ENCODE measurements around the gene ONECUT2.
A peak's percentile ranks its signal among the peaks of the same experiment; 100 is the strongest.
"Not testable (repeated sequence)": the region's sequence is repeated elsewhere in the genome, so short reads cannot be mapped to it uniquely, and the experiment has no call there.

Gene ONECUT2

DNA sequence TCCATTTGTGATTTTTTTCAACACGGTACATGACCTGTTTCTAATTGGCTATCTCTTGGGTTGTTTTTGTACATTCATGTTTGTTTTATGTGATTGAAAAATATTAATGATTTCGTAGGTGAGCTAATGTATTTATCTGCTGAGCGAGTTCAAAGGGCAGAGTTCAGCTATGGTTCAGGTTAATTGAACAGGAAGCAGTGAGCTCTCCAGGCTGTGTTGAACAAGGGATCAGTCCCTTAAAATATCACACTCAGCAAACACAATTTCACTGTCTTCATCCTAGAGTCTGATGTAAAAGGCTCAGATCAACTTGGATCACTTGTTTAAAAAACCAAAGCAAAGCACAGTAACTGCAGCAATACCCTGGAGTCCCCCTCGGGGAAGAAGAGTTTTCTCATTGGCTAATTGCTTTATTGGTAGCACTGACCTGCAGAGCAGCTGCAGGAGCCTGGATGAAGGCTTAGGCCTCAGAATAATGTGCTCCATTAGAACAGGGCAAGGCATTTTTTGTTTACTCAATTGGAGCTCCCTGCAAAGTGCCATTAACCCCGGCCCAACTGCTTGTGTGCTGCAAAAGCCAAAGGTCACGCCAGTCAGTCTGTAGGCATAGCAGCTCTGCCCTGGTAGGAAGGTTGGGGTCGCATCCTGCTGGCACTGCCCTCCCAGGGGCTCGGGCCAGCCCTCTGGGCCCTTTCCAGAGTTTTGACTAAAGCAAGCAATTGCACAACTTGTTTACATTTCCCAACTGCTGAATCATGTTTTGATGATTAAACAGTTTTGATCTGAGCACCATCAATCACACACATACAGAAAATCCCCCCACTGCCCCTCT is 10.5 kb downstream of the ONECUT2 start:
- DNase-seq (ENCODE audit: low read depth in 2 of 2) = no peak

- no peak for DNase-seq (ENCODE audit: low read depth in 2 of 2)
Measured at GRCh38 chr18:57446322-57446721, 11.1 kb downstream of the ONECUT2 start.

DNA sequence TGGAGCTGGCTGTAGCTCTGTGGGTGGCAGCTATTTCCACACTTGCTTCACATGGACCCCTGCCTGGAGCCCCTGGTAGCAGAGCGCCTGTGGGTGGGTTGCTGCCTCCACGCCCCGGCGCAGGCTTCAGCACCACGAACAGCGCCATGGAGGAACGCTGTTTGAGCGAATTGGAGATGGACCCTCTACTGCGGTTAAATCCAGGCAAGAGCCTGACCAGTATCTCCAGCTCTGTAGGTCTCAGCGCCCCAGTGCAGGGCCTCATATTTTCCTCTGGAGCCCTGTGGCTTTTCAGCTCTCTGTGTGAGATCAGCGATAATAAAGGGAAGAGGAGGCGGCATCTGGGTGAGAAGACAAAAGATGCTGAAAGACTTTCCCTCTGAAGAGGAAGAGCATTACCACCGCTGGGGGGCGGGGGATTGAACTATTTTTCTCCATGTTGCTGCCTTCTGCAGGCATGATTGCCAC is 12.0 kb downstream of the ONECUT2 start:
- DNase-seq (ENCODE audit: low read depth in 2 of 2) = peak in 1 of 2 experiments; percentile 2

- DNase-seq (ENCODE audit: low read depth in 2 of 2) = no peak
Measured at GRCh38 chr18:57455576-57456129, 20.5 kb downstream of the ONECUT2 start.

DNA sequence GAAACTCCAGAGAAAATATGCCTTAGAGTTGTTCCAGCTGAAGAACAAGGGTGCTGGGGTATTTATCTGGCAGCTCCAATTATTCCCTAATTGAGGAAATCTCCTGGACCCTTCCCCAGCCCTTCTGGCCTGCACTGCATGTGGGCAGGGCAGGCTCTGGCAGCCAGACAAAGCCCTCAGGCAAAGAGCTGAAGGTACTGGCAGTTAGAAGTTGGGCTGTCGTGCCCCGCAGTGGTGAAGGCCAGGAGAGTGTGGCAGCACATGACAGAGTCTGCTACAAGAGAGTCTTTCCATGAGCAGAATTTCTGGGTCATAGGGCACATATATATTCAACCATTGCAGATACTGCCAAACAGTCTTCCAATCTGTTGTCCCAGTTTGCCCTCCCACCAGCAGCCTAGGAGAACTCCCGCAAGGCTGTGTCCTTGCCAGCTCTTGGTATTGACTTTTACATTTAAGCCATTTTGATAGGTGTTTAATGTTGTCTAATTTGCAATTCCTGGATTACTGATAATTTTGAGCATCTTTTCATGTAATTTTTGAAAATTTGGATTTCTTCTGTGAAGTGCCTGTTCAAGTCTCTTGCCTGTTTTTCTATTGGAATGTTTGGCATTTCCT is 26.6 kb downstream of the ONECUT2 start:
- no peak for DNase-seq (ENCODE audit: low read depth in 2 of 2)

DNA sequence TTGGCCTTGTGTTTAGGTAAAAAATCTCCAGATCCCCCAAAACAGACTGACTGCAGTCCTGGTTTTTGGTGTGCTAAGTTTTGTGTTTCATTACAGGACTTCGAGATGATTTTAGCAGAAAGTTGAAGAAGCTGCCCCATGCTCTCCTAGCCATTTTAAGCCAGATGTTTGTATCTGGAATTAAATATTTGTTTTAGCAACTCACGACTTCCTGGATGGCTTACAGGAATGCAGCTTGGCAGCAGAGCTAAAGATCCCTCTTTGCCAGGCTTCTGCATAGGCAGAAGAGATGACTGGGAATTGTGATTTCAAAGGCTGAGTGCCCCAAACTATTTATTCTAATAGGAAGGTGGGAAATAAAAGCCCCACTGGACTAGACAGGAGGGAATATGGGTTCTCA is 31.1 kb downstream of the ONECUT2 start:
- no peak for DNase-seq (ENCODE audit: low read depth in 2 of 2)

DNA sequence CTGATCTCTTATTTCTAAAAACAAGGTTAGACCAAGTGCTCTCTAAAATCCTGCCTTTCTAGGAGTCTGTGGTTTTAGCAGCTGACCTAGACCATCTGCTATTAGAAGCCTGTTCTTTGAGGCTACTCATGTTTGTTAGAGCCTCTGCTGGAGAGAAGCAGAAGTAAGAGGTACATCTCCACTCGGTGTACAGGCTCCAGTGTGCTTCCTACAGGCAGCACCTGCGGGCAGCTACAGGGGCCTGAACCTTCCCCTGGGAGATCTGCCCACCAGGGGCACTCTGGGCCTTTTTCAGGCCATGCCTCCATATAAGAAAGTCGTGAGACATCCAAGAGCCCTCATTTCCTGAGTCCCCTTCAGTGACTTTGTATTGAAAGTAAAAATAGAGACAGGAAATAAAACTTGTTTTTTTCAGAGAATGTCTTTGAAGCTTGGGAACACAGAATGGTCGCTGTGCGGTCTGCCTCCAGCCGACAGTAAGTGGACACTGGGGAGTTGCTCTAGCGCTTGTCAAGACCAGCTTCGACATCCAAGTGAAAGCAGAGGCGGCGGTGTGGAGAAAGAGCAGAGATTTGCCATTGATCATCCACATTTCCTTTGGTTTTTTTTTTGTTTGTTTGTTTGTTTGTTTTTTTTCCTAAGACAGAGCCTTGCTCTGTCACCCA is 31.7 kb downstream of the ONECUT2 start:
- DNase-seq (ENCODE audit: low read depth in 2 of 2) = no peak

- DNase-seq (ENCODE audit: low read depth in 2 of 2) = no peak
Measured at GRCh38 chr18:57469884-57470283, 34.7 kb downstream of the ONECUT2 start.

- DNase-seq (ENCODE audit: low read depth in 2 of 2) = no peak
Measured at GRCh38 chr18:57475408-57475807, 40.2 kb downstream of the ONECUT2 start.

DNA sequence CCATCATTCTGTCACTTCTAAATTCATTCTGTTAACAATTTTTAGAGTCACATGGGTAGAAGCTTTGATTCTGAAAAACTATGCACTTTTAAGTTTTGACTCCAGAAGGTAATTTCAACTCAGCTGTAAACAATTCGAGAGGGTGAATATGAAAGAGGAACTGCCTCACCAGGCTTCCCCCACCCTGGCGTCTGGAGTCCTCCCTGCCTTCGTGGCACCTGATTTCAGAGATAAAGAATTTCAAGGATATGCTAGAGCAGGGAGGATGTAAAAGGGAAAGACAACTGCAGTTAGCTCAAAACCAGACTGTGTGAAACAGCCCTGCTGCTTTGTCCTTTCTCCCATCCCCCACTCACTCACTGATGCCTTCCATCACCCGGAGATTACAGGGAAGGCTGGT is 40.7 kb downstream of the ONECUT2 start:
- no peak for DNase-seq (ENCODE audit: low read depth in 2 of 2)

GRCh38 chr18:57480733-57481132 is 45.6 kb downstream of the ONECUT2 start:
- DNase-seq (ENCODE audit: low read depth in 2 of 2) = no peak

DNA sequence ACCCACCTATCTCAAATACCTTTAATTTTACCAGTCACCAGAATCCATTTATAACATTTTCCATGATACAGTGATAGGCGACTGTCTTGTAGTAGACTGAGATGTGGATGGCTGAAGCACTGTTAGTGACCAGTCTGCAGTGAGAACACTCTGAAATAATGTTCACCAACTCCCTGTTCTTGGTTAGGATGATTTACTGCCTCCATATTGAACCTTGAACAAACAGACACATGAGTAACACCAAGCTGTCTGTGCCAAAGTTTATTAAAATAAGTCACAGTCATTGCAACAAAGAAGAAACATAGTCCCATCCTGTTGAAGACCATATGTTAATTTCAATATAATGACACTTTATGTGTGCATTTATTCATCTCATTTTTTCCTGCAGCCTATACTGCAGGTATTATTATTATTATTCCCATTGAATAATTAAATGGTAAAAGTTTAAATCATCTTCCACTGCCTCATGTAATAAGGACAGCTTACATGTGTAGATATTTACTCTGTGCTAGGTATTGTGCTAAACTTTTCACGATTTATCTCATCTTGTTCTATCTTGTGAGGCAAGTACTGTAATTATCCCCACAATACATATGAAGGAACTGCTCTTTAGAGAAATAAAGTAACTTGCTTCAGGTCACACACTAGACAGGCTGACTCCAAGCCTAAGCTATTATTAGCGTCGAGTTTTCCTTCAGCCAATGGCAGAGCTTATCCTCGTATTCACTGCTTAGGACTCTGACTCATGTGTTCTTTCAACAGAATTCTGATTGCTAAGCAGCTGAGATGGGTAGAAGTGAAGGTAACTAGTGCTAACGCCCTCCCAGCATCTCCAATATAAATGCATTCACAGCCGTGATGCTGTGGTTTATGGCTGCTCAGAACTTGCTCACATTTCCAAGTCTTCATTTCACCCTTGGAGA is 62.5 kb downstream of the ONECUT2 start:
- DNase-seq (ENCODE audit: low read depth in 2 of 2) = no peak

DNA sequence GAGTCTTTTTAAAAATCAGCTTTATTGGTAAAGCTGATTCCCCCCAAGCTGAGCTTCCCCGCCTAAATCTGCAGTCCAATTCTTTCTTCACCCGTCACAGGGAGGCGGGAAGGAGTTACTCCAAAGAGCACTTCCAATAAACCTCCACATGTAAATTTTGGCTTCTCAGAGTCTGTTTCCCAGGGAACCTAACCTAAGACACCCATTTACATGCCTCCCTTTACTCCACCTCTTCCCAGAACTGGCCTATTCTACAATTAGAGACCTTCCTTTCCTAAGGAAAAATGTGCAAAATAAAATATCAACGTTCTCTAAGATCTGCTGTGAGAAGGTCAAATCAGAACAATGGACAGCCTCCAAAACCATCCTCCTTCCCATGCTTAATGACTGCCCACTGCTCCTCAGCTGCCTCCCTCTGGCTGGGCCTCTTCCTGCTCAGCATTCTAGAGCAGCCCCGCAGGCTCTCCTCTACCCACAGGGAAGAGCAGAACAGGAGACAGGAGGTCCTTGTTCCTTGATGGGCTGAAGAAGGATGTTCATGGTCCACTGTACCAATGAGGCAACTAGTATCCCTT is 63.6 kb downstream of the ONECUT2 start:
- DNase-seq (ENCODE audit: low read depth in 2 of 2) = no peak

DNA sequence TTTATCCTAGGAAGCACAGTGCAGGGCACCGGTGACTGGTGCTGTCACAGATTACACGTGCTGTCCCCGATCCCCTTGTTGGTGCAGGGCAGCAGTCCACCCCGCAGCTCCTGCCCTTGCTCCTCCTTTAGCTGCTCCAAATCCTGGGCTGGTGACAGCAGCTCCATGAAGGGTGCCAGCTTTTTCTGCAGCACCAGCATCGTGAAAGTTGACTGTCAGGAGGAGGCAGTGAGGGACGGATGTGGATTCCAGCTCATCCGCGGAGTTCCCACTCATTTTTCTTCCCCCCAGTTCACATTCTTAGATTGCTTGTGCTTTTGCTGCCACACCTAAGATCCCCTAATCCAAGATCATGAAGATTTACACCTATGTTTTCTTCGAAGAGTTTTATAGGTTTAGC is 67.5 kb downstream of the ONECUT2 start:
- DNase-seq (ENCODE audit: low read depth in 2 of 2) = no peak

DNA sequence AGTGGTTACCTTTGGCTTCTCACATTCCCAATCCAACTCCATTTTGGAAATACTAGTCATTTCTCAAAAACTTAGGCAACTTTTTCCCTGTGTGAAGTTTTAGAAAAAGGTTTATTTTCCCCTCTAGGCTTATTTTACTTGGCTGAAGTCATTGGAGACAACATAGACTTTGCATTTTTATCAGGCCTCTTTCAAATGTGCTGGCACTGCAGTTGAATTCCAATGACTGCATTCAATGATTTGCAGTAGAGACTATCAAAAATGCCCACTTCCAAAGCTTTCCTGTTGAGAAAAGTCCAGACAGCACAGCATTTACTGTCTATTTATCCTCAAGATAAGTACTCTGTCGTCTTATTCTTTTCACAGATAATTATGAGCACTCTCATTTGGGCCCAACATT is 70.1 kb downstream of the ONECUT2 start:
- DNase-seq (ENCODE audit: low read depth in 2 of 2) = no peak

- DNase-seq (ENCODE audit: low read depth in 2 of 2) = no peak
Measured at GRCh38 chr18:57516056-57516455, 80.9 kb downstream of the ONECUT2 start.

DNA sequence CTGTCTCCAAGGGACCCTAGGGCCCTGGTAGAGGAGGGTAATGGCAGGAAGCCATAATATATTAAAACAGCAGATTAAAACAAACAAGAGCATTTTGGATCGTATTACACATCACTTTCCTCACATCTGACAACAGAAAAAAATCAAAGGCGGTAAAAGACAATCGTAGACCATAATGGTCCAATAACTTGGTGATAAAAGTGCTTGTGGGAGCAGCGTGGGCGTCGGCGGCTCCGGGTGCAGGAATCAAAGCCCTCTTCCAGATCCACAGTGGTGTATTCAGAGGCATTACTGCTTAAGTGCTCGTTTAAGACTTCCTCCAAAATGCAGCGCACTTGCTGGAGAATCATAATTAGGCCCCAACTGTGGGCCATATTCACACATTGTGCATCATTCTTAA is 83.4 kb downstream of the ONECUT2 start:
- DNase-seq (ENCODE audit: low read depth in 2 of 2) = no peak

DNA sequence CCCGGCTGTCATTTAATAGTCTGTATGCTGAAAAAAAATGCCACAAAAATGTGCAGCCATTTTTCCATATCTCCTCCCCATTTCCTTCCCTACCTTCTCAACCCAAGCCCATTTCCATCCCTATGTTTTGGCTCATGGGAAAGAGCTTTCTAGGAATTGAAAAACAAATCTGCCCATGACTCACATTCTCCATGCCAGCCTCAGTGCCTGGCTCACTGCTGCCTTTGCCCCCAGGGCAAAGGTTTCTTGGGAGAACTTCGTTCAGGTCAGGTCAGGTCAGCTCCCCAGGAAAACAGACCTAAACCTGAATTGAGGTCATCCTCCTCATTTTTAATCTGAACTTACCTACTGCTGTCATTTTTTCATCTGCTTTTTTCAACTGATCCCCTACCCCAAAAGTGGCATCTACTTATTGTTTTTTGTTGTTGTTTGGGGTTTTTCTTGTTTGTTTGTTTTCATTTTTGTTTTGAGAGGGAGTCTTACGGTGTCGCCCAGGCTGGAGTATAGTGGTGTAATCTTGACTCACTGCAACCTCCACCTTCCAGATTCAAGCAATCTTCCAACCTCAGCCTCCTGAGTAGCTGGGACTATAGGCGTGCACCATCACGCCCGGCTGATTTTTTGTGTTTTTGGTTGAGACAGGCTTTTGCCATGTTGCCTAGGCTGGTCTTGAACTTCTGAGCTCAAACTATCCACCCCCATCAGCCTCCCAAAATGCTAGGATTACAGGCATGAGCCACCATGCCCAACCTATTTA is 84.7 kb downstream of the ONECUT2 start:
- DNase-seq (ENCODE audit: low read depth in 2 of 2) = no peak

GRCh38 chr18:57522348-57522747 is 87.2 kb downstream of the ONECUT2 start:
- DNase-seq (ENCODE audit: low read depth in 2 of 2) = not testable (repeated sequence)

Measured in fibroblast of skin of left biceps (primary cell).